Endodermal cell (in vitro differentiated cells): Measurements from ENCODE around the gene DCN. TPM values are rescaled to one million over a fixed set of nuclear protein-coding genes. Genes with fewer than 3 reads are reported as not detected.
A peak's percentile ranks its signal among the peaks of the same experiment; 100 is the strongest.

Source experiments
- DNase-seq: peaks from one replicate; pipeline ENCODE4 v3.0.0-alpha.2; 2017
- H3K27ac ChIP-seq: 2 replicates; pipeline ENCODE4 v1.5.1; 2013; ENCODE audit warnings: mild to moderate bottlenecking, low read depth, low read length, moderate library complexity
- H3K27me3 ChIP-seq: 2 replicates; pipeline ENCODE4 v1.6.1; 2013; ENCODE audit warnings: mild to moderate bottlenecking, low read length, moderate library complexity; ENCODE audit not compliant: insufficient read depth, control insufficient read depth, poor library complexity, severe bottlenecking
- H3K36me3 ChIP-seq: 2 replicates; pipeline ENCODE4 v1.7.0; 2013; ENCODE audit warnings: mild to moderate bottlenecking, low read length, moderate library complexity; ENCODE audit not compliant: control insufficient read depth, insufficient read depth
- H3K4me1 ChIP-seq: one replicate; pipeline ENCODE4 v1.7.0; 2013; ENCODE audit warnings: low read length; ENCODE audit not compliant: control insufficient read depth, insufficient read depth
- H3K4me3 ChIP-seq: 2 replicates; pipeline ENCODE4 v1.5.1; 2013; ENCODE audit warnings: mild to moderate bottlenecking, low read length, moderate library complexity
- H3K9ac ChIP-seq: 2 replicates; pipeline ENCODE4 v1.6.1; 2013; ENCODE audit warnings: mild to moderate bottlenecking, low read length, moderate library complexity; ENCODE audit not compliant: poor library complexity, severe bottlenecking; ENCODE audit errors: extremely low read depth
- H3K9me3 ChIP-seq: 2 replicates; pipeline ENCODE4 v1.6.1; 2013; ENCODE audit warnings: mild to moderate bottlenecking, low read length, moderate library complexity; ENCODE audit not compliant: control insufficient read depth
- H3K27ac Mint-ChIP-seq: 2 replicates; pipeline ENCODE4 v1.8.0; 2020; ENCODE audit warnings: mixed read lengths
- H3K27me3 Mint-ChIP-seq: 2 replicates; pipeline ENCODE4 v1.8.0; 2021; ENCODE audit warnings: mild to moderate bottlenecking, mixed read lengths; ENCODE audit not compliant: insufficient read depth
- H3K36me3 Mint-ChIP-seq: 2 replicates; pipeline ENCODE4 v1.8.0; 2020; ENCODE audit warnings: low read depth, mixed read lengths
- H3K4me1 Mint-ChIP-seq: 2 replicates; pipeline ENCODE4 v1.8.0; 2020; ENCODE audit warnings: mixed read lengths
- H3K4me3 Mint-ChIP-seq: 2 replicates; pipeline ENCODE4 v1.8.0; 2020; ENCODE audit warnings: mild to moderate bottlenecking, moderate library complexity, mixed read lengths
- H3K9me3 Mint-ChIP-seq: 2 replicates; pipeline ENCODE4 v1.8.0; 2020; ENCODE audit warnings: mild to moderate bottlenecking, mixed read lengths
- WGBS, 2 experiments: methylation state at CpG; one replicate each; pipeline versions ENCODE4 v1.1.5 to v1.1.7; 2013; ENCODE audit warnings: missing lambda C conversion rate in 2 of 2, mixed read lengths in 1 of 2; ENCODE audit not compliant: insufficient coverage in 1 of 2, insufficient read length in 1 of 2; 5-methylcytosine and 5-hydroxymethylcytosine counted together
- total RNA-seq, 2 donors: library from RNA; stranded (reverse); fragmentation: NEBNext Ultra II Directional in 1 of 2; extraction: Animal tissue kit (Norgen Biotek cat#: 25700) in 1 of 2; gene quantifications; 2 replicates in 1 of 2; 3 replicates in 1 of 2; pipeline ENCODE4 v1.2.1, GENCODE V29; 2021
- TF ChIP-seq, protein P1 (sequence below): fragments of 200-600 bp; sonication (generic); conservative IDR thresholded peaks from 2 replicates; pipeline ENCODE4 v1.5.0; 2021; ENCODE audit warnings: antibody characterized with exemption, mild to moderate bottlenecking

Gene DCN
- total RNA-seq, 2 donors from 2014 or later = not detected

DNA sequence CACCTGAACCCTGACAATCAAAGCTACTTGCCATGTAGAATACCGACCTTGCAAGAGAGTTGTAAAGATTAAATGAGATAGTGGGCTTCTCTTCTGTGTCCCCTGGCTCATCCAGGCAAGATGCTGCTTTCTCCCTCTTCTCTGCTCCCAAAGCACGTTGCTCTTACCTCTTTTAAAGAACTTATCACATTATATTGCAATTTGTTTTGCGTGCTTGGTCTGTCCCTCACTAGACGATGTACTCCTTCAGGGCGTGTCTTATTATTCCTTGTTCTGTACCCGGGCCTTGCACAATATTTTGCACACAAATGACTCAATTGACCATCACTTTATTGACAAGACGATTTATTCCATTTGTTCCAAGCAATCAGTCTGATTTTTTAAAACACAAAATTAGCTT is 3.3 kb downstream of the DCN start:
- DNase-seq = no peak
- Mint-ChIP-seq H3K27ac (no peak overlapping the region), H3K4me1 (no peaks in the 10 kb centered on the region), H3K27me3 (no peaks in the 10 kb centered on the region), H3K36me3 (no peaks in the 10 kb centered on the region), H3K4me3 (no peak overlapping the region), H3K9me3 (no peaks in the 10 kb centered on the region)
- Histone ChIP-seq H3K27ac (no peak overlapping the region), H3K9me3 (no peaks in the 10 kb centered on the region), H3K36me3 (no peaks in the 10 kb centered on the region), H3K4me1 (no peaks in the 10 kb centered on the region), H3K4me3 (no peak overlapping the region), H3K9ac (no peak overlapping the region), H3K27me3 (no peaks in the 10 kb centered on the region)
- WGBS, 2 experiments = 83 to 88% methylated on average over 5 to 7 of the region's 7 CpGs
- TF ChIP-seq, protein P1, sequence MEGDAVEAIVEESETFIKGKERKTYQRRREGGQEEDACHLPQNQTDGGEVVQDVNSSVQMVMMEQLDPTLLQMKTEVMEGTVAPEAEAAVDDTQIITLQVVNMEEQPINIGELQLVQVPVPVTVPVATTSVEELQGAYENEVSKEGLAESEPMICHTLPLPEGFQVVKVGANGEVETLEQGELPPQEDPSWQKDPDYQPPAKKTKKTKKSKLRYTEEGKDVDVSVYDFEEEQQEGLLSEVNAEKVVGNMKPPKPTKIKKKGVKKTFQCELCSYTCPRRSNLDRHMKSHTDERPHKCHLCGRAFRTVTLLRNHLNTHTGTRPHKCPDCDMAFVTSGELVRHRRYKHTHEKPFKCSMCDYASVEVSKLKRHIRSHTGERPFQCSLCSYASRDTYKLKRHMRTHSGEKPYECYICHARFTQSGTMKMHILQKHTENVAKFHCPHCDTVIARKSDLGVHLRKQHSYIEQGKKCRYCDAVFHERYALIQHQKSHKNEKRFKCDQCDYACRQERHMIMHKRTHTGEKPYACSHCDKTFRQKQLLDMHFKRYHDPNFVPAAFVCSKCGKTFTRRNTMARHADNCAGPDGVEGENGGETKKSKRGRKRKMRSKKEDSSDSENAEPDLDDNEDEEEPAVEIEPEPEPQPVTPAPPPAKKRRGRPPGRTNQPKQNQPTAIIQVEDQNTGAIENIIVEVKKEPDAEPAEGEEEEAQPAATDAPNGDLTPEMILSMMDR = no peak

DNA sequence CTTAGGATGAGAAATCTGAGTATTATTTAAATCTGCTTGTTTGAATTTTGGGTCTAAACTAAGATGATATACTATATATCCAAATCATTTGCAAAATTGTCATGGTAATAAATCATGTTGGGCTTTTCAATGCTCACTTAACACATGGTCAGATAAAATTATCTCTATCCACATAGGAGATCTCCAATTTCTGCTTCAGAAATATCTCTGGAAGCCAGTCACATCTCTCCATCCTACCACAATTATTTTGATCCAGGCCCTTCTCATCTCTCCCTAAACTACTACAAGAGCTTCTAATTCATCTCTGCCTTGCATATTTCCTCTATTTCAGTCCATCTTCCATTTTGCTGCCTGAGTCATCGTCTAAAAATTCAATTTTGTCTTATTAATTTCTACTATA is 3.8 kb downstream of the DCN start:
- Histone ChIP-seq H3K9ac (no peak overlapping the region), H3K4me3 (no peak overlapping the region), H3K36me3 (no peaks in the 10 kb centered on the region), H3K9me3 (no peaks in the 10 kb centered on the region), H3K27me3 (no peaks in the 10 kb centered on the region), H3K27ac (no peak overlapping the region), H3K4me1 (no peaks in the 10 kb centered on the region)
- TF ChIP-seq, protein P1 = no peak
- no peaks in the 10 kb centered on the region for H3K9me3 Mint-ChIP-seq
- DNase-seq = no peak
- no peaks in the 10 kb centered on the region for H3K27me3 Mint-ChIP-seq
- no peaks in the 10 kb centered on the region for H3K36me3 Mint-ChIP-seq
- no peaks in the 10 kb centered on the region for H3K4me1 Mint-ChIP-seq
- 86 to 100% methylated on average over 1 of the region's 1 CpG for WGBS, 2 experiments
- no peak overlapping the region for H3K27ac Mint-ChIP-seq
- no peak overlapping the region for H3K4me3 Mint-ChIP-seq

- Mint-ChIP-seq H3K27ac (no peak overlapping the region), H3K27me3 (no peaks in the 10 kb centered on the region), H3K9me3 (no peaks in the 10 kb centered on the region), H3K4me1 (peaks cover 3% of the 10 kb centered on the region), H3K36me3 (no peaks in the 10 kb centered on the region), H3K4me3 (no peak overlapping the region)
- H3K9ac ChIP-seq = no peak overlapping the region
- TF ChIP-seq, protein P1 = peak; percentile 68
- no peaks in the 10 kb centered on the region for H3K27me3 ChIP-seq
- H3K36me3 ChIP-seq = no peaks in the 10 kb centered on the region
- H3K9me3 ChIP-seq = no peaks in the 10 kb centered on the region
- no peaks in the 10 kb centered on the region for H3K4me1 ChIP-seq
- peak; percentile 54 for DNase-seq
- H3K27ac ChIP-seq = no peak overlapping the region
- no peak overlapping the region for H3K4me3 ChIP-seq
- WGBS, 2 experiments = 76 to 100% methylated on average over 1 to 7 of the region's 7 CpGs
Measured at GRCh38 chr12:91178139-91178561, 4.5 kb downstream of the DCN start.
